WTC11 (cell line): ENCODE results near the gene PRAC2. TPM values are rescaled to one million over a fixed set of nuclear protein-coding genes. Genes with fewer than 3 reads are reported as not detected.

Source experiments
- ATAC-seq: fragments of 200-7000 bp; cut with Tn5 transposase; 2 replicates; pipeline ENCODE4 v1.10.0; 2021; ENCODE audit warnings: mild to moderate bottlenecking, moderate library complexity
- CTCF ChIA-PET: fragments of 300-600 bp; sonication (Branson Sonifier 250); formaldehyde crosslinking; loops from one replicate; lab custom pipeline; 2021; ENCODE audit warnings: antibody characterized with exemption; lab: Charles Lee
- POLR2A ChIA-PET: fragments of 350-600 bp; sonication (Branson Sonifier 250); formaldehyde crosslinking; loops from one replicate; lab custom pipeline; 2021; ENCODE audit warnings: antibody characterized with exemption; lab: Charles Lee
- DNase-seq: peaks from one replicate; pipeline ENCODE4 v3.0.0; 2021; ENCODE audit warnings: low spot score
- H3K27ac Mint-ChIP-seq: 2 replicates; pipeline ENCODE4 v1.8.0; 2021; ENCODE audit warnings: mixed read lengths
- H3K27me3 Mint-ChIP-seq: 2 replicates; pipeline ENCODE4 v1.8.0; 2021; ENCODE audit warnings: low read depth, mild to moderate bottlenecking, moderate library complexity, mixed read lengths
- H3K36me3 Mint-ChIP-seq: 2 replicates; pipeline ENCODE4 v1.8.0; 2021; ENCODE audit warnings: mixed read lengths
- H3K4me1 Mint-ChIP-seq: 2 replicates; pipeline ENCODE4 v1.8.0; 2022; ENCODE audit warnings: mixed read lengths
- H3K4me3 Mint-ChIP-seq: 2 replicates; pipeline ENCODE4 v1.8.0; 2021; ENCODE audit warnings: mild to moderate bottlenecking, moderate library complexity, mixed read lengths
- H3K9me3 Mint-ChIP-seq: 2 replicates; pipeline ENCODE4 v1.8.0; 2021; ENCODE audit warnings: mixed read lengths
- JAZF1 ChIP-seq: fragments of 250-450 bp; sonication (Bioruptor Pico); IDR thresholded peaks from 2 replicates; pipeline ENCODE4 v1.9.0; 2021; ENCODE audit warnings: moderate library complexity, mild to moderate bottlenecking, inconsistent platforms
- TP53 ChIP-seq: sonication (generic); formaldehyde crosslinking; IDR thresholded peaks from 2 replicates; pipeline ENCODE4 v1.8.1; 2023; ENCODE audit warnings: mild to moderate bottlenecking, missing genetic modification reagents
- microRNA-seq: library from miRNA; unstranded; fragments of <30 nt; microRNA quantifications from one replicate; pipeline ENCODE4 v1.2.0, GENCODE V29; 2022; ENCODE audit warnings: borderline number of aligned reads
- total RNA-seq: library from RNA; stranded (reverse); gene quantifications from 3 replicates; pipeline ENCODE4 v1.2.3, GENCODE V29; 2021

PRAC2 gene
- total RNA-seq, 1 experiment from 2014 or later = 22.3 TPM

DNA sequence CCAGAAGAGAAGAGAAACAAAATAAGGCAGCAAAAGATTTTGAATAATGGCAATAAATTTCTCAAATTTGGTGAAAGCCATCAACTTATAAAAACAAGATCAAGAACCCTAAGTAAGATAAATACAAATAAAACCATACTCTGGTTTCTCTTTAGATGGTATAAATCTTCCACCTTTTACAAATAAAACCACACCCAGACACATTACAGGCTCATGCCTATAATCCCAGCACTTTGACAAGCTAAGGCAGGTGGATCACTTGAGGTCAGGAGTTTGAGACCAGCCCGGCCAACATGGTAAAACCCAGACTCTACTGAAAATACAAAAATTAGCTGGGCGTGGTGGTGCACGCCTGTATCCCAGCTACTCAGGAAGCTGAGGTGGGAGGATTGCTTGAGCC is 50.3 kb downstream of the PRAC2 start:
- ATAC-seq (no peak), DNase-seq (no peak)
- Mint-ChIP-seq H3K27me3 (peaks cover 22% of the 10 kb centered on the region), H3K27ac (no peak overlapping the region), H3K9me3 (peaks cover 5% of the 10 kb centered on the region), H3K36me3 (no peaks in the 10 kb centered on the region), H3K4me1 (no peaks in the 10 kb centered on the region), H3K4me3 (no peak overlapping the region)
- TF ChIP-seq JAZF1 (CRISPR knock-in tag) = no peak
- no peak for TF ChIP-seq TP53 (CRISPR knock-in tag)
- POLR2A ChIA-PET = no interaction called here
- CTCF ChIA-PET = interaction anchor here (1.1 kb wide), 1 partner anchor 32 kb away, joined by 6 read pairs; no protein-coding TSS in a partner anchor

Small RNA genes within 50 kb of the gene (microRNA-seq; reads per million reads assigned to microRNA genes)
- not detected for gene MIR3185

Other genes starting within 250 kb of the PRAC2 start
- 0.41 to 0.63 TPM (median 0.55 TPM) in 3 replicates for gene HOXB1, start 192.2 kb upstream of the PRAC2 start, total RNA-seq
- 1.3 to 3.7 TPM (median 2.0 TPM) in 3 replicates for gene HOXB2, start 178.1 kb upstream of the PRAC2 start, total RNA-seq
- 0.04 TPM in 1 of 3 replicates, not detected in the others for gene HOXB4, start 144.8 kb upstream of the PRAC2 start, total RNA-seq
- 0.09 to 0.30 TPM (median 0.11 TPM) in 3 replicates for gene HOXB3, start 132.9 kb upstream of the PRAC2 start, total RNA-seq
- gene HOXB5, start 129.4 kb upstream of the PRAC2 start, total RNA-seq = not detected in 3 replicates
- 0.11 TPM in 1 of 3 replicates, not detected in the others for gene HOXB6, start 118.2 kb upstream of the PRAC2 start, total RNA-seq
- gene HOXB7, start 112.2 kb upstream of the PRAC2 start, total RNA-seq = 0.14 TPM in 1 of 3 replicates, not detected in the others
- gene HOXB8, start 107.9 kb upstream of the PRAC2 start, total RNA-seq = not detected in 3 replicates
- gene HOXB9, start 96.8 kb upstream of the PRAC2 start, total RNA-seq = 0.09 to 0.24 TPM (median 0.09 TPM) in 3 replicates
- 35.2 to 60.8 TPM (median 37.9 TPM) in 3 replicates for gene PRAC1, start 667 bp upstream of the PRAC2 start, total RNA-seq
- gene HOXB13, start 5.6 kb downstream of the PRAC2 start, total RNA-seq = 1.6 to 2.8 TPM (median 1.7 TPM) in 3 replicates
- gene TTLL6, start 94.0 kb downstream of the PRAC2 start, total RNA-seq = 3.4 to 7.0 TPM (median 4.6 TPM) in 3 replicates
- gene CALCOCO2, start 107.8 kb downstream of the PRAC2 start, total RNA-seq = 27.0 to 32.6 TPM (median 31.2 TPM) in 3 replicates
- 141 to 156 TPM (median 144 TPM) in 3 replicates for gene ATP5MC1, start 169.6 kb downstream of the PRAC2 start, total RNA-seq
- 65.1 to 69.7 TPM (median 68.4 TPM) in 3 replicates for gene UBE2Z, start 185.2 kb downstream of the PRAC2 start, total RNA-seq
- gene SNF8, start 221.7 kb downstream of the PRAC2 start, total RNA-seq = 116 to 136 TPM (median 127 TPM) in 3 replicates
- gene GIP, start 245.4 kb downstream of the PRAC2 start, total RNA-seq = 0.39 TPM in 1 of 3 replicates, not detected in the others